Measurements from ENCODE around the gene SCAF1.

Gene SCAF1

GRCh38 chr19:49677901-49678674, 36.1 kb downstream of the SCAF1 start:
- H3K4me3 ChIP-seq (ENCODE audit: low read length), result peak overlapping the region; percentile 99
- peaks cover 6% of the 10 kb centered on the region; the same call in 1 of the 2 replicates for H3K36me3 ChIP-seq (replicated peaks; ENCODE audit: insufficient read depth, low read length)
- H3K4me2 ChIP-seq (ENCODE audit: low read depth, low read length), result peak overlapping the region; percentile 74
- DNase-seq, result peak; percentile 75
- peak overlapping the region; percentile 100 for H3K9ac ChIP-seq (ENCODE audit: low read length)
- H4K20me1 ChIP-seq (ENCODE audit: insufficient read depth, low read length), result peaks cover 9% of the 10 kb centered on the region; the same call in 1 of the 2 replicates
- TF ChIP-seq EZH2phosphoT487 (IDR thresholded peaks at IDR 0.05; ENCODE audit: low read length), result no peak
- TF ChIP-seq EZH2 (optimal IDR thresholded peaks at IDR 0.05; ENCODE audit: low read depth, low read length), result no peak
- TF ChIP-seq CTCF (IDR thresholded peaks at IDR 0.05; ENCODE audit: low read length), result peak; percentile 72
- H3K27me3 ChIP-seq (replicated peaks; ENCODE audit: insufficient read depth, low read length), result no peaks in the 10 kb centered on the region
- H3K9me2 ChIP-seq (replicated peaks; ENCODE audit: insufficient read depth, low read length), result no peaks in the 10 kb centered on the region
- H3K79me2 ChIP-seq (ENCODE audit: low read length), result peaks cover 54% of the 10 kb centered on the region
- no peaks in the 10 kb centered on the region for H3K9me3 ChIP-seq (replicated peaks; ENCODE audit: insufficient read depth, low read length)
- H3K4me1 ChIP-seq (ENCODE audit: low read length), result peaks cover 16% of the 10 kb centered on the region
- H2AFZ ChIP-seq (ENCODE audit: low read length), result no peak overlapping the region
- H3F3A ChIP-seq (ENCODE audit: insufficient read depth, low read length), result peaks cover 51% of the 10 kb centered on the region
- H3K27ac ChIP-seq (ENCODE audit: low read length), result peak overlapping the region; percentile 96

GRCh38 chr19:49678985-49679770, 37.2 kb downstream of the SCAF1 start:
- Histone ChIP-seq H3K4me1 (ENCODE audit: low read length) (peaks cover 16% of the 10 kb centered on the region), H4K20me1 (ENCODE audit: insufficient read depth, low read length) (peaks cover 9% of the 10 kb centered on the region; the same call in 1 of the 2 replicates), H2AFZ (ENCODE audit: low read length) (no peak overlapping the region), H3K4me2 (ENCODE audit: low read depth, low read length) (peak overlapping the region; percentile 74; the same call in 1 of the 2 replicates), H3K27ac (ENCODE audit: low read length) (no peak overlapping the region; the same call in 1 of the 2 replicates), H3K9me3 (replicated peaks; ENCODE audit: insufficient read depth, low read length) (no peaks in the 10 kb centered on the region), H3K36me3 (replicated peaks; ENCODE audit: insufficient read depth, low read length) (peaks cover 6% of the 10 kb centered on the region; the same call in 1 of the 2 replicates), H3K9me2 (replicated peaks; ENCODE audit: insufficient read depth, low read length) (no peaks in the 10 kb centered on the region), H3K9ac (ENCODE audit: low read length) (no peak overlapping the region; the same call in 1 of the 2 replicates), H3K79me2 (ENCODE audit: low read length) (peaks cover 59% of the 10 kb centered on the region), H3K27me3 (replicated peaks; ENCODE audit: insufficient read depth, low read length) (no peaks in the 10 kb centered on the region), H3K4me3 (ENCODE audit: low read length) (no peak overlapping the region; the same call in 1 of the 2 replicates), H3F3A (ENCODE audit: insufficient read depth, low read length) (peaks cover 43% of the 10 kb centered on the region)
- no peak for TF ChIP-seq CTCF (IDR thresholded peaks at IDR 0.05; ENCODE audit: low read length)
- TF ChIP-seq EZH2phosphoT487 (IDR thresholded peaks at IDR 0.05; ENCODE audit: low read length), result no peak
- no peak for TF ChIP-seq EZH2 (optimal IDR thresholded peaks at IDR 0.05; ENCODE audit: low read depth, low read length)
- no peak for DNase-seq

GRCh38 chr19:49679771-49680413, 37.9 kb downstream of the SCAF1 start:
- Histone ChIP-seq H3K27me3 (replicated peaks; ENCODE audit: insufficient read depth, low read length) (no peaks in the 10 kb centered on the region), H3K9ac (ENCODE audit: low read length) (no peak overlapping the region; the same call in 1 of the 2 replicates), H3F3A (ENCODE audit: insufficient read depth, low read length) (peaks cover 39% of the 10 kb centered on the region), H3K4me2 (ENCODE audit: low read depth, low read length) (peak overlapping the region; percentile 73; the same call in 1 of the 2 replicates), H3K79me2 (ENCODE audit: low read length) (peaks cover 59% of the 10 kb centered on the region), H4K20me1 (ENCODE audit: insufficient read depth, low read length) (peaks cover 9% of the 10 kb centered on the region; the same call in 1 of the 2 replicates), H3K4me3 (ENCODE audit: low read length) (no peak overlapping the region), H3K36me3 (replicated peaks; ENCODE audit: insufficient read depth, low read length) (peaks cover 6% of the 10 kb centered on the region), H3K4me1 (ENCODE audit: low read length) (peaks cover 16% of the 10 kb centered on the region), H3K9me2 (replicated peaks; ENCODE audit: insufficient read depth, low read length) (no peaks in the 10 kb centered on the region), H3K9me3 (replicated peaks; ENCODE audit: insufficient read depth, low read length) (no peaks in the 10 kb centered on the region), H3K27ac (ENCODE audit: low read length) (no peak overlapping the region), H2AFZ (ENCODE audit: low read length) (no peak overlapping the region)
- DNase-seq, result no peak
- no peak for TF ChIP-seq EZH2phosphoT487 (IDR thresholded peaks at IDR 0.05; ENCODE audit: low read length)
- no peak for TF ChIP-seq CTCF (IDR thresholded peaks at IDR 0.05; ENCODE audit: low read length)
- TF ChIP-seq EZH2 (optimal IDR thresholded peaks at IDR 0.05; ENCODE audit: low read depth, low read length), result no peak

Data from MM.1S (cell line).